Neural progenitor cell (in vitro differentiated cells): ENCODE results near the gene PAM16.

Experiments used
- CTCF ChIP-seq: fragments of 200-600 bp; sonication (generic); IDR thresholded peaks from 2 replicates; pipeline ENCODE4 v1.5.1; 2017; ENCODE audit warnings: antibody characterized with exemption, mild to moderate bottlenecking
- EZH2 ChIP-seq: fragments of 200-600 bp; sonication (generic); IDR thresholded peaks from 2 replicates; pipeline ENCODE4 v1.6.1; 2017; ENCODE audit warnings: antibody characterized with exemption, mild to moderate bottlenecking, moderate library complexity
- EZH2phosphoT487 ChIP-seq: fragments of 200-600 bp; sonication (generic); IDR thresholded peaks from 2 replicates; pipeline ENCODE4 v1.6.1; 2017; ENCODE audit warnings: antibody characterized with exemption

- TF ChIP-seq CTCF (no peak), EZH2 (no peak), EZH2phosphoT487 (no peak)
These were observed 44.1 kb upstream of the PAM16 start for GRCh38 chr16:4395055-4395726.
